K562 (cell line): ENCODE measurements around the gene MAST4. TPM values are rescaled to one million over a fixed set of nuclear protein-coding genes. Genes with fewer than 3 reads are reported as not detected.

ENCODE experiments used
- ATAC-seq: fragments of 200-7000 bp; cut with Tn5 transposase; 3 replicates; pipeline ENCODE4 v1.9.1; 2020; ENCODE audit warnings: moderate library complexity
- BruUV-seq: library from RNA; stranded (reverse); fragments of 400-500 nt; replicated peaks from 2 replicates; lab custom pipeline; 2021; lab: Mats Ljungman, UMichigan
- CTCF ChIA-PET: fragments of 300-600 bp; formaldehyde crosslinking; extraction: SDS; loops from one replicate; lab custom pipeline; 2021; ENCODE audit warnings: low intra/inter-chr PET ratio; lab: Yijun Ruan, JAX
- POLR2A ChIA-PET: fragments of 300-600, 350-650 bp; sonication (Branson Sonifier 250); formaldehyde crosslinking; extraction: SDS; loops from one replicate; lab custom pipeline; 2021; ENCODE audit warnings: antibody characterized with exemption, inconsistent platforms; lab: Yijun Ruan, JAX
- DNase-seq, 4 experiments: peaks; one replicate each; pipeline versions ENCODE4 v3.0.0 to v3.0.0-alpha.2; 2011 to 2018; ENCODE audit warnings: low spot score in 3 of 4, mixed read lengths in 3 of 4; ENCODE audit errors: extremely low read depth in 1 of 4
- FAIRE-seq: peaks from 2 replicates; lab custom pipeline; 2011; peaks lifted over from hg19 to GRCh38; lab: Jason Lieb, UNC
- H2AFZ ChIP-seq: 2 replicates; pipeline ENCODE4 v1.6.0; 2011; ENCODE audit warnings: low read depth, low read length, control low read depth, inconsistent platforms
- H3K27ac ChIP-seq: fragments of 200-600 bp; 3 replicates; pipeline ENCODE4 v1.8.0; 2011; ENCODE audit warnings: low read depth, mild to moderate bottlenecking, control low read depth, inconsistent platforms, low read length, moderate library complexity, mixed read lengths; ENCODE audit errors: extremely low read depth
- H3K27me3 ChIP-seq, 2 experiments: fragments of 300-600 bp in 1 of 2; 2 replicates in 1 of 2; 3 replicates in 1 of 2; pipeline versions ENCODE4 v1.6.0 to v1.8.0; 2011; ENCODE audit warnings: inconsistent platforms in 2 of 2, low read length in 2 of 2, mild to moderate bottlenecking in 1 of 2, mixed read lengths in 1 of 2, moderate library complexity in 1 of 2; ENCODE audit not compliant: control insufficient read depth in 2 of 2, insufficient read depth in 2 of 2
- H3K36me3 ChIP-seq: fragments of 300-600 bp; 3 replicates; pipeline ENCODE4 v1.8.0; 2011; ENCODE audit warnings: mild to moderate bottlenecking, low read length, inconsistent platforms; ENCODE audit not compliant: control insufficient read depth, insufficient read depth
- H3K4me1 ChIP-seq, 2 experiments: fragments of 200-600 bp in 1 of 2; replicated peaks in 1 of 2; 2 replicates in 1 of 2; 3 replicates in 1 of 2; pipeline versions ENCODE4 v1.5.1 to v1.8.0; 2011; ENCODE audit warnings: inconsistent platforms in 2 of 2, low read length in 2 of 2, mild to moderate bottlenecking in 1 of 2, mixed read lengths in 1 of 2, moderate library complexity in 1 of 2; ENCODE audit not compliant: control insufficient read depth in 2 of 2, insufficient read depth in 2 of 2
- H3K4me2 ChIP-seq: 2 replicates; pipeline ENCODE4 v1.6.1; 2011; ENCODE audit warnings: low read length, control low read depth, inconsistent platforms, mixed read lengths; ENCODE audit not compliant: insufficient read depth
- H3K4me3 ChIP-seq: fragments of 200-600 bp; sonication (generic), shearing (Covaris generic); 2 replicates; pipeline ENCODE4 v1.5.1; 2016; ENCODE audit warnings: control low read depth, inconsistent platforms
- H3K79me2 ChIP-seq: fragments of 200-600 bp; 3 replicates; pipeline ENCODE4 v1.8.0; 2011; ENCODE audit warnings: low read length, inconsistent platforms; ENCODE audit not compliant: control insufficient read depth, insufficient read depth
- H3K9ac ChIP-seq, 2 experiments: 2 replicates each; pipeline versions ENCODE4 v1.6.0 to v1.6.1; 2011; ENCODE audit warnings: low read depth in 2 of 2, low read length in 2 of 2, control low read depth in 1 of 2, inconsistent platforms in 1 of 2, mild to moderate bottlenecking in 1 of 2, mixed read lengths in 1 of 2; ENCODE audit not compliant: insufficient read depth in 1 of 2
- H3K9me1 ChIP-seq: one replicate; pipeline ENCODE4 v1.6.0; 2011; ENCODE audit warnings: inconsistent platforms, mild to moderate bottlenecking, low read length, moderate library complexity; ENCODE audit not compliant: control insufficient read depth, insufficient read depth
- H3K9me3 ChIP-seq: replicated peaks from 2 replicates; pipeline ENCODE4 v1.5.1; 2011; ENCODE audit warnings: low read depth, low read length, inconsistent platforms; ENCODE audit not compliant: control insufficient read depth, insufficient read depth
- H4K20me1 ChIP-seq: replicated peaks from 2 replicates; pipeline ENCODE4 v1.6.1; 2011; ENCODE audit warnings: low read length, inconsistent platforms, mixed read lengths; ENCODE audit not compliant: control insufficient read depth, insufficient read depth
- ATF1 ChIP-seq, 2 experiments: fragments of 450-650 bp in 1 of 2; IDR thresholded peaks; 2 replicates each; pipeline ENCODE4 v1.6.1; 2016; ENCODE audit warnings: missing compliant biosample characterization in 1 of 2, missing genetic modification characterization in 1 of 2
- CBFA2T3 ChIP-seq: fragments of 450-650 bp; IDR thresholded peaks from 2 replicates; pipeline ENCODE4 v1.6.1; 2017
- CUX1 ChIP-seq: fragments of 200-800 bp; sonication (Bioruptor generic); IDR thresholded peaks from 2 replicates; pipeline ENCODE4 v1.6.1; 2016; ENCODE audit warnings: missing genetic modification characterization, missing compliant biosample characterization
- ELK1 ChIP-seq: sonication (generic); formaldehyde crosslinking; IDR thresholded peaks from 2 replicates; pipeline ENCODE4 v1.8.1; 2022; ENCODE audit warnings: missing genetic modification reagents
- LEF1 ChIP-seq: fragments of 450-650 bp; IDR thresholded peaks from 2 replicates; pipeline ENCODE4 v1.6.1; 2016; ENCODE audit warnings: mild to moderate bottlenecking
- NCOA1 ChIP-seq: fragments of 450-650 bp; IDR thresholded peaks from 2 replicates; pipeline ENCODE4 v1.6.1; 2016; ENCODE audit warnings: low read depth
- PCBP2 ChIP-seq: fragments of 200-400 bp; formaldehyde crosslinking; IDR thresholded peaks from 2 replicates; pipeline ENCODE4 v1.6.1; 2018; ENCODE audit warnings: low read length, low read depth, mild to moderate bottlenecking, moderate library complexity; ENCODE audit not compliant: poor library complexity, severe bottlenecking
- RNF2 ChIP-seq: sonication (generic); IDR thresholded peaks from 2 replicates; pipeline ENCODE4 v1.6.1; 2016
- SLC30A9 ChIP-seq: fragments of 250-450 bp; sonication (Bioruptor Pico); IDR thresholded peaks from 2 replicates; pipeline ENCODE4 v1.8.0; 2022; ENCODE audit warnings: mild to moderate bottlenecking, moderate library complexity
- TCF7L2 ChIP-seq: fragments of 150-350 bp; IDR thresholded peaks from 2 replicates; pipeline ENCODE4 v1.6.1; 2016; ENCODE audit warnings: low read depth, mild to moderate bottlenecking, low read length, moderate library complexity
- ZC3H4 ChIP-seq: sonication (generic); formaldehyde crosslinking; IDR thresholded peaks from 2 replicates; pipeline ENCODE4 v1.9.0; 2021; ENCODE audit warnings: missing genetic modification reagents, borderline replicate concordance
- ZNF408 ChIP-seq: fragments of 250-450 bp; sonication (Bioruptor Pico); IDR thresholded peaks from 2 replicates; pipeline ENCODE4 v1.4.0; 2020; ENCODE audit warnings: low read depth, mild to moderate bottlenecking, moderate library complexity
- ZNF584 ChIP-seq: fragments of 200-800 bp; sonication (Bioruptor generic); IDR thresholded peaks from 2 replicates; pipeline ENCODE4 v1.6.1; 2016; ENCODE audit warnings: low read depth, mild to moderate bottlenecking, missing genetic modification characterization, missing compliant biosample characterization
- ZSCAN32 ChIP-seq: fragments of 450-650 bp; formaldehyde crosslinking; IDR thresholded peaks from 2 replicates; pipeline ENCODE4 v1.4.0; 2020; ENCODE audit warnings: mild to moderate bottlenecking, moderate library complexity
- WGBS: fragments of 100-300 bp; shearing (Covaris generic); methylation state at CpG from one replicate; pipeline ENCODE4 v1.1.6; 2016; ENCODE audit warnings: low coverage, mixed read lengths; ENCODE audit not compliant: insufficient coverage; ENCODE audit errors: missing lambda C conversion rate; 5-methylcytosine and 5-hydroxymethylcytosine counted together
- in situ Hi-C: fragments of 300-500 bp; cut with MboI; formaldehyde crosslinking; loops from 4 replicates; pipeline ENCODE4 v1.15.0; 2018; ENCODE audit warnings: inconsistent platforms, mixed read lengths
- intact Hi-C: fragments of 100-400 bp; cut with micrococcal nuclease; formaldehyde crosslinking; loops from 2 replicates; pipeline ENCODE4 v1.14.2; 2022
- polyA plus RNA-seq, 8 experiments: library from polyadenylated mRNA; depleted of rRNA in 4 of 8; stranded (reverse) in 5 of 8; unstranded in 3 of 8; fragments of >200 nt; fragmentation: Nextera tagmentation in 2 of 8; fragmentation: Illumina TruSeq in 1 of 8; extraction: Ambion mirVana in 2 of 8; extraction: Trizol in 1 of 8; gene quantifications; 2 replicates each; pipeline versions ENCODE4 v1.2.1 to v1.2.3, GENCODE V29; 2011 to 2014; ENCODE audit warnings: inconsistent platforms in 1 of 8, missing spikeins in 1 of 8
- total RNA-seq, 7 experiments: library from RNA; depleted of rRNA in 6 of 7; stranded (reverse); fragments of >200 nt in 6 of 7; fragmentation: Illumina TruSeq in 2 of 7; extraction: Trizol in 2 of 7; gene quantifications; 2 replicates each; pipeline versions ENCODE4 v1.2.1 to v1.2.3, GENCODE V29; 2011 to 2021; ENCODE audit warnings: low replicate concordance in 1 of 7

The MAST4 gene
- total and polyA plus RNA-seq, 9 of the 15 experiments (the other 6 are each of a cell fraction or from before 2014, with no cell fraction given), result 0.88 to 10.1 (median 5.2) TPM

- Histone ChIP-seq H4K20me1 (no peaks in the 10 kb centered on the region), H3K9me3 (no peaks in the 10 kb centered on the region), H3K4me2 (no peak overlapping the region), H3K9ac (no peak overlapping the region), H3K4me3 (no peak overlapping the region), H3K4me1 (no peaks in the 10 kb centered on the region), H3K27ac (no peak overlapping the region), H3K79me2 (no peaks in the 10 kb centered on the region), H3K27me3 (no peaks in the 10 kb centered on the region), H2AFZ (no peak overlapping the region), H3K36me3 (no peaks in the 10 kb centered on the region), H3K9me1 (no peaks in the 10 kb centered on the region)
- intact Hi-C loops, result no loop called here
- WGBS, result 0% methylated on average over 3 of the region's 3 CpGs
- POLR2A ChIA-PET, result no interaction called here
- no peak for TF ChIP-seq PCBP2
- TF ChIP-seq ZNF584, result no peak
- no peak for TF ChIP-seq RNF2
- no peak for TF ChIP-seq ATF1 (CRISPR knock-in tag; IDR thresholded peaks at IDR 0.05)
- no peak for TF ChIP-seq ATF1 (tag; IDR thresholded peaks at IDR 0.05)
- no peak for TF ChIP-seq TCF7L2
- no peak for TF ChIP-seq CBFA2T3
- TF ChIP-seq ZSCAN32 (CRISPR knock-in tag), result no peak
- TF ChIP-seq CUX1 (CRISPR knock-in tag), result no peak
- TF ChIP-seq ZNF408, result no peak
- TF ChIP-seq SLC30A9, result no peak
- TF ChIP-seq LEF1, result no peak
- no peak for TF ChIP-seq NCOA1
- TF ChIP-seq ELK1, result no peak
- no peak for TF ChIP-seq ZC3H4 (CRISPR knock-in tag)
- DNase-seq, result no peak
- FAIRE-seq, result no peak
- no peak for ATAC-seq
- in situ Hi-C loops, result no loop called here
- no TSS peak for BruUV-seq
- CTCF ChIA-PET, result no interaction called here
These were observed 65.0 kb downstream of the MAST4 start for GRCh38 chr5:66661149-66661548.
